ENCODE results near the gene FBXL20. TPM values are rescaled to one million over a fixed set of nuclear protein-coding genes. Genes with fewer than 3 reads are reported as not detected.

Gene FBXL20
- polyA plus RNA-seq (2011; rRNA removed) (3.9 and 5.1 TPM in 2 replicates), polyA minus RNA-seq (2011; rRNA and poly(A)+ RNA removed) (14.8 and 16.9 TPM in 2 replicates)

- Histone ChIP-seq H3K27me3 (ENCODE audit: control insufficient read depth, insufficient read depth, low read length) (no peaks in the 10 kb centered on the region), H3K4me3 (ENCODE audit: low read depth, low read length) (peak within 1 kb of the TSS; percentile 97), H3K36me3 (ENCODE audit: control insufficient read depth, insufficient read depth, low read length) (no peaks in the 10 kb centered on the region)
- CTCF ChIA-PET, result interaction anchor here (0.9 to 2.6 kb wide), 3 partner anchors 61 to 166 kb away, joined by 3 to 10 read pairs (median 3); no protein-coding TSS in a partner anchor
- POLR2A ChIA-PET, result interaction anchor here (0.6 to 1.2 kb wide), 2 partner anchors 14 to 27 kb away, joined by 3 to 5 read pairs; no protein-coding TSS in a partner anchor
- DNase-seq (ENCODE audit: low read depth), result peak; percentile 25
- no peak for TF ChIP-seq CTCF (IDR thresholded peaks at IDR 0.05; ENCODE audit: insufficient read depth, low read depth, low read length)
Measured at GRCh38 chr17:39401412-39402243, at the start of gene FBXL20. TSS of gene FBXL20 (minus strand) at chr17:39401626. CDS start at chr17:39401402, 224 bp downstream.

- TF ChIP-seq CTCF (IDR thresholded peaks at IDR 0.05; ENCODE audit: insufficient read depth, low read depth, low read length), result no peak
- Histone ChIP-seq H3K4me3 (ENCODE audit: low read depth, low read length) (peak within 1 kb of the TSS; percentile 96), H3K27me3 (ENCODE audit: control insufficient read depth, insufficient read depth, low read length) (no peaks in the 10 kb centered on the region), H3K36me3 (ENCODE audit: control insufficient read depth, insufficient read depth, low read length) (no peaks in the 10 kb centered on the region; the same call in none of the 2 replicates)
- POLR2A ChIA-PET, result interaction anchor here (1.5 kb wide), 1 partner anchor 10 kb away, joined by 18 read pairs; the partner anchor contains the start of gene CDK12
- peak; percentile 91 for DNase-seq (ENCODE audit: low read depth)
- CTCF ChIA-PET, result interaction anchor here (0.6 to 1.2 kb wide), 2 partner anchors 10 to 297 kb away, joined by 3 read pairs; partner anchors contain the start of gene CDK12
Measured at GRCh38 chr17:39450847-39451581, 49.6 kb upstream of the FBXL20 start, which contains the start of gene MED1. TSS of gene MED1 (minus strand) at chr17:39451263. CDS start at chr17:39451062, 201 bp downstream.

GRCh38 chr17:39450051-39450450, 48.6 kb upstream of the FBXL20 start:
- Histone ChIP-seq H3K27me3 (ENCODE audit: control insufficient read depth, insufficient read depth, low read length) (no peaks in the 10 kb centered on the region), H3K36me3 (ENCODE audit: control insufficient read depth, insufficient read depth, low read length) (peaks cover 1% of the 10 kb centered on the region), H3K4me3 (ENCODE audit: low read depth, low read length) (peak overlapping the region; percentile 96)
- ChIA-PET CTCF (no interaction called here), POLR2A (interaction anchor here (1.5 kb wide), 1 partner anchor 11 kb away, joined by 18 read pairs; the partner anchor contains the start of gene CDK12)
- TF ChIP-seq CTCF (IDR thresholded peaks at IDR 0.05; ENCODE audit: insufficient read depth, low read depth, low read length), result no peak
- DNase-seq (ENCODE audit: low read depth), result no peak

- H3K4me3 ChIP-seq (ENCODE audit: low read depth, low read length), result no peak overlapping the region
- CTCF ChIA-PET, result no interaction called here
- TF ChIP-seq CTCF (IDR thresholded peaks at IDR 0.05; ENCODE audit: insufficient read depth, low read depth, low read length), result no peak
- H3K27me3 ChIP-seq (ENCODE audit: control insufficient read depth, insufficient read depth, low read length), result no peaks in the 10 kb centered on the region
- H3K36me3 ChIP-seq (ENCODE audit: control insufficient read depth, insufficient read depth, low read length), result peaks cover 3% of the 10 kb centered on the region
- no peak for DNase-seq (ENCODE audit: low read depth)
- POLR2A ChIA-PET, result interaction anchor here (1.1 kb wide), 1 partner anchor 14 kb away, joined by 4 read pairs; no protein-coding TSS in a partner anchor
Measured at GRCh38 chr17:39447561-39447960, 46.1 kb upstream of the FBXL20 start.
